NOMO-1 treated with dmso at 0.1 percent for 144 hours (cell line): Measurements from ENCODE around the gene PAIP2B.
"Not testable (repeated sequence)": the region's sequence is repeated elsewhere in the genome, so short reads cannot be mapped to it uniquely, and the experiment has no call there.

ENCODE experiments used
- DNase-seq: peaks from one replicate; lab custom pipeline; 2025; ENCODE audit not compliant: unreplicated experiment; lab: John Stamatoyannopoulos, UW

The PAIP2B gene, protein sequence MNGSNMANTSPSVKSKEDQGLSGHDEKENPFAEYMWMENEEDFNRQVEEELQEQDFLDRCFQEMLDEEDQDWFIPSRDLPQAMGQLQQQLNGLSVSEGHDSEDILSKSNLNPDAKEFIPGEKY

DNA sequence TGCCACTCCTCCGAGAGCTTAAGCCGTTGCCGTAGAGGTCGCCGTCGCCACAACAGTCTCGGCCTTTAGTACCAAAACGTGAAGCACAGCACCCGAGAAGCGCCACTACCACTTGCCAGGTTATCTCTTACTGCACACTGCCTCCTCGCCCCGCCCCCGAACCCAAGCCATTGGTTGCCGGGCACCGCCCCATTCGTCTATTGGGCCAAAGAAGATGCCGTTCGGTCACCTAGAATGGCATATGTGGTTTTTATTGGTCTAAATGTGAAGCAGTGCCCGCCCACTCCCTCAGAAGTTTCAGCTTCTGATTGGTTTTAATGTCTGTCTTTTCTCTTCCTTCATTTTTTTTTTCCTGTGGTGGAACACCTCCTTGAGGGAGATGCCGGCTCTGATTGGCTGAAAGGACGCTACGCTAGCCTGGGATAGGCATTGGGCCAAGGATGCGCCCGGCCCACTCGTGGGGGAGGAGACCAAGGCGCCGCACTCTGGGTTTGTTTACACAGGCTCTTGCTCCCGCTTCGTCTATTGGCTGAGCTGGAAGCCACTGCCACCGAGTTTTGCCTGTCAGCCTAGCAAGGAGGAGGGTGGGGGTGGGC, at the start of gene PAIP2B:
TSS of gene PAIP2B (minus strand) at position 139 of the 596 bp plus-strand sequence. CDS start 24,514 bp downstream, outside the sequence.
- peak; percentile 100 for DNase-seq

DNA sequence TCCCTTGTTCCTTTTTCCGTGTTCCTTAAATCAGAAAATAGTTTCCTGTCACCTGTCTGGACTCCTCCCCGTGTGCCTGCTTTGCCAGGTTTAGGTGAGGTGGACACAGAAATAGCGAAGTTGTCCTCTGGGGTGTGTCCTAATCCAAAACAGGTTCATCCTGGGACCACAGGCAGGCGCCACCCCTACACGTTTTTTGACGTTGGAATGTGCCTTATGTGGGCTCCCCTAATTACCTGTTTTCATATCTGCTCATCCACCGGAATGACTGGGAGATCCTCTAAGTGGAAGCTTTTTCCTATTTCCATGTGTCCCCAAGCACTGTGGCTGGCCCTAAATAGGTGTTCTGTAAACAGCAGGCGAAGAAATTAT, 49.0 kb upstream of the PAIP2B start:
- no peak for DNase-seq

DNA sequence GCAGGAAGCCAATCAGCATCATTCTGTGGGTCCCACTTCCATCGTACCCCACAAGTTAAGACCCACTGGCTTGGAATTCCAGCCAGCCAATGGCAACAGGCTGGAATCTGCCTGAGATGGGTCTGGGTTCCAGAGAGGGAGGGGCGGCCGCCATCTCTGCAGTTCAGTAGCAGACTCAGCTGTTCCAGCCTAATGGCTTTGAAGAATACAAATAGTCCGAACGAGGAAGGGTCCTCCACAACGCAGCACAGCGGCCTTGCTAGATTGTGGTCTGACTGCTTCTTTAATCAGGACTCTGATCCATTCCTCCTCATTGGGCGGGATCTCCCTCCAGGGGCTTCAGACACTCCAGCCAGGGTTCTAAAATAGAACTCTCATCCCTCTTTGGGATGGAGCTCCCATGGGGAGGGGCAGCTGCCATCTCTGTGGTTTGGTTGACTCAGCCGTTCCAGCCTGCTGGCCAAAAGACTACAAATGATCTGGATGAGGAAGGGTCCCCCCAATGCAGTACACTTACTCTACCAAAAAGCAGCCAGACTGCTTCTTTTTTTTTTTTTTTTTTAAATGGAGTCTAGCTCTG, 42.7 kb upstream of the PAIP2B start:
- no peak for DNase-seq

DNA sequence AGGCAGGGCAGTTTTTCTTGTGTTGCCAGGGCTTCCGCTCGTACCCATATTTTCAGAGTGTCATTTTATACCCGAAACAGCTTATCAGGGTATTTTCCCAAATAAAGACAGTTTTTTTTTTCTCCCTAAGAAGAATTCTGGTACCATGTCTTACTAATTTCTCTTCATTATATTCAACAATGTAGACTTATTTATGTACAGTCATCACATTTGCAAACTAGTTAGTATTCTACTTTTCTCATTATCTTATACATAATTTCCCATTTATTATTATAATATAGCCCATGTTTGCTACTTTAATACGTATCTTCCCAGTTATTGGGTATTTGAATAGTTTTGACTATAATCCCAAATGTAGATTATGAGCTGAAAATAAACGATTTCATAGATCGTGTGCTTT, 36.5 kb upstream of the PAIP2B start:
- no peak for DNase-seq

DNA sequence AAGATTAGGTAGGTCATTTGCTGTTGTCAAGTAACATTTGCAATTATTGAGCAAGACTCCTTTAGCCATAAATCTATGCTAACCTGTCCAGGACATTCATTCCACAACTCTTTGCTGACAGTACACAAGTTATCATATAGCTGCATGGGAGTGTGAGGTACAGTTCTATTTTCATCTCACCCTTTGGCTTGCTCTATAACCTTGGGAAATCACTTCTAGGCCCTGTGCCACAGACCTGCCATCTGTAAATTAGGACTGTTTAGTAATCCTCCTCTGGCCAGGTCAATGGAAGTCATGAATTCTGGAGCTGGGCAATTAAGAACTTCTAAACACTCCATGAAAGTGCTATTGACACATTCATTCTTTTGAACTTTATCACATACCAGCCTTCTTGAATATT, 34.6 kb upstream of the PAIP2B start:
- DNase-seq = no peak

DNA sequence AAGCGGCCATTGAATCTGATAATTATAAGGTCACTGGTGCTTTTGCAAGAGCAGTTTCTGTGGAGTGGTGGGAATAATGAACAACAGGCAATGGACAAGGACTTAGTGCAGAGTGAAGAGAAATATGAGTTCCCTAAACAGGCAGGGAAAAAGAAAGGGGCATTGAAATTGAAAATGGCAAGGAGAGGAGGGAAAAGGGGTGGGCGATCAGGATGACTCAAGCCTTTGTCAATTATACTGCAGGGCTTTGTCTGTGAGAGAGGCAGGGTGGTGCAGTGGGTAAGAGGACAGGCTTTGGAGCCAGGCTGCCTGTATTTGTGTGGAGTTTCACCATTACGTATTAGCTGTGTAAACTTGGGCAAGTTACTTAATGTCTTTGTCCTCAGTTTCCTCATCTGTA, 29.5 kb upstream of the PAIP2B start:
- no peak for DNase-seq

DNA sequence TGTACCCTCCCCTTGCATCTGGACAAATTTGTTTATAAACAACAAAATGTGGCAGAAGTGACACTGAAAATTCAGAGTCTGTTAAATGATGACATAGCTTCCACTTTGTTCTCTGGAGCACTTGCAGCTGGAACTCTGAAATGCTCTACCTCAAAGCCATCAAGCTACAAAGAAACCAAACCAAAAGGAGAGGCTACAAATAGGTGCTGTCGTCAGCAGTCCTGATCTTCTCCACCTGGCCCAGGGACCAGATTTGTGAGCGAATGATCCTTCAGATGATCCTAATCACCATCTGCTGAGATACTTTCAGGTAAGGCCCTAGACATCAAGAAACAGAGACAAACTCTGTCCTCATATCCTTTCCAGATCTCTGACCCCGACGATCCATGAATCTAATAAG, 27.9 kb upstream of the PAIP2B start:
- DNase-seq = no peak

DNA sequence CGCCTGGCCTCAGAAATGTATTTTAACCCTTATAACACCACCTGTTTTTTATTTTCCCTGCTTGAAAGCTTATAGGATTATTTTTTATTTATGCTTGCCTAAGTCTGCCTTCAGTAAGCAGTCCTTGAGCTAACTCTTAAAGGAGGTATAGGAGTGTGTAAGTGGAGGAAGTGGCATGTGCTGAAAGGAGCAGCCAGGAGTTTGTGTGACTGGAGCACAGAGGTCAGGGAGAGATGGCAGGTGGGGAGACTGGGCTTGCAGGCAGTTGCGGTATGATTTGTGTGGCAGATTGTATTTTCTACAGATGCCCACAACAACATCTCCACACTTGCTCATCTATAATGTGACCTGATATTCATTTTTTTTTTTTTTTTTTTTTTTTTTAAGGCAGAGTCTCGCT, 27.2 kb upstream of the PAIP2B start:
- DNase-seq = no peak

DNA sequence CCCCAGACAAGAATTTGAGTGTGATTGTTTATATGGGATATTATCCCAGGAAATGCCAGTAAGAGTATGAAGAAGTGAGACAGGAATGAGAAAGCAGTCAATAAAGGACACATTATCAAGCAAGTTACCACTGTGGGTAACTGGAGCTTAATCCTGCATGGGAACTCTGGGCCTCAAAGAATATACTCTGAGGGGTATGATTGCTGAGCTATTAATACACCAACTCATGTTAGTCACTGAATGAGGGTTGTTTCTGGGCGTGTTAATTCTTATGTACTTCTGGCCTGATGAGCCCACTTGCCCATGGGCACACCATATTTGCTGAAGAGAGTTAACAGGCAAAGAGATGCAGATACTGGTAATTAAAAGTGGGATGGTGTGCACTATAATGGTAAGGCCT, 26.6 kb upstream of the PAIP2B start:
- no peak for DNase-seq

DNA sequence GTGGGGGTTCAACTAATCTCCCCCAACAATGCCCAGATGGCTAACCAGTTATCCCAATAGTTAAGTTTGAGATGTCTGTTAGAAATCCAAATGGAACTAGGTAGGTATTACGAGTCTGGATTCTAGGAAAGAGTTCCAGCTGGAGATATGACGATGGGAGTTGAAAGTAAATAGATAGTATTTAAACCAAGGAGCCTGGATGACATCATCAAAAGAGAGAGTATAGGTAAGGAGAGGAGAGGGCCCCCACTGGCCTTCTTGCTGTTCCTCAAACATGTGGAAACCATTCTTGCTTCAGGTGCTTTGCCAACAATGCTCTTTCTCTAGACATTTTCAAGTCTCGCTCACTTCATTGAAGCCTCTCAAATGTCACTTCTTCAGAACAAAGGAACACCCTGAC, 26.0 kb upstream of the PAIP2B start:
- no peak for DNase-seq

DNA sequence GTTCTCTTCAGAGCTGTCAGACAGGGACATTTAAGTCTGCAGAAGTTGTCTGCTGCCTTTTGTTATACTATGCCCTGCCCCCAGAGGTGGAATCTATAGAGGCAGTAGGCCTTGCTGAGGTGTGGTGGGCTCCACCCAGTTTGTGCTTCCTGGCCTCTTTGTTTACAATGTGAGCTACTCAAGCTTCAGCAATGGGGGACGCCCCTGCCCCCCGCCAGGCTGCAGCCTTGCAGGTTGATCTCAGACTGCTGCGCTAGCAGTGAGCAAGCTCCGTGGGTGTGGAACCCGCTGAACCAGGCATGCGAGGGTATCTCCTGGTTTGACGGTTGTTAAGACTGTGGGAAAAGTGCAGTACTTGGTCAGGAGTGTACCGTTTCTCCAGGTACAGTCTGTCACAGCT, 24.0 kb upstream of the PAIP2B start:
- DNase-seq = no peak

DNA sequence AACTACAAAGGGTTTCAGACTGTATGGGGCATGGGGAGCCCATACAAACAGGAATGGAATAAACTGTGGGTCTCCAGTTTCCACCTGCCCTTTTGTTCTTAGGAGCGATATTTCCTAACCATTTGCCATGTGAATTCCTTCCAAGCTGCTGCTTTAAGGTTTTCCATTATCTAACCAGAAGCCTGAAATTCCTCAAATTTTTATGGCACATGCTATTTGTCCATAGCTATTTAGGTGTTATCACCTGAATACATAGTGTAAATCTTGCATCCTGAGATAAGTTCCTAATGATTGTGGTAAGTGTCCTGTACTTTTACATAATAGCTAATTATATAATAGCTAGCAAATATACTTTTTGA, 17.4 kb upstream of the PAIP2B start:
- DNase-seq = no peak

DNA sequence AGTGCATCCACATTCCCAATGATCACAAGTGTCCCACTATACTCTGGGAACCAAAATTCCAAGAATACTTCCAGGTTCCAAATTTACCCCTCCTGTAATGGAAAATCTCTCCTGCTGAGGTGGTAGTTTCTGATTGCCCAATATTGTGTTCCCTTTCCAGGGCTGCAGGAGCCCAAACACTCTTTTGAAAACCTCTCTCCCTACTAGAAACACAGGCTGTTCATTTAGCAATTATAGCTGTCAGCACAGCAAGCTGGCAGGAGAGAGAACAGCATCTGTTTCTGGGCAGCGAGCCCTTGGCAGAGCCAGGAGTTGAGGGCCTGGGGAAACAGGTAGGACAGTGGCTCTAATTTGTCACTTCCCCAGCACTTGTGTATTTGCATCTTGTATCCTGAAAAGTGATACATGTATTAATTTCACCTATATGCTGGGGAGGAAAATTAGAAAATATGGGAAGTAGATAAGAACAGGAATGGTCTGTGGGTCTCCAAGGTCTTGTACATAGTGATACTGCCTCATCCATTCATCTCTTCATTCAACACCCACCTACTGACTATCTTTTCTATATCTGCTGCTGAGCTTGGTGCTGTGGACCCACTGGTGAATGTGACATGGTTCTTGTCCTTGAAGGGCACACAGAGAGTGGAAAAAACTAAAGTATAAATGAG, 16.9 kb upstream of the PAIP2B start:
- no peak for DNase-seq

DNA sequence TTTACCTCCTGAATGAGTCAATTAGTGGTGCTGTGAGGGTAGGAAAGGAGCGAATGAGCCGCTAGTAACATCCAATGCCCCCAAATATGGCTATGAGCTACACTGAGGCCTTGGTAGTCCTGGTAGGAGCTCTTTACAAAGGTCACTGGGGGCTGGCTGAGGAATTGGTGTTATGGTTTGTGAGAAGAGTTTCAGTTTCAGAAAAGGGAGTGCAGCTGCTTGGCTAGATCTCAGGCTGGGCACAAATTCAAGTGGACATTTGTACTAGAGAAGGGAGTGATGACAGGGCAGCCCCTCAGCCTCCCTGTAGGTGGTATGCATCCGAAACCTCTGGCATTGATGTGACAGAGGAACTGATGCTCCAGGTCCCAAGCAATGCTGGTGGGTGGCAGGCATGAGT, 13.9 kb upstream of the PAIP2B start:
- DNase-seq = no peak

DNA sequence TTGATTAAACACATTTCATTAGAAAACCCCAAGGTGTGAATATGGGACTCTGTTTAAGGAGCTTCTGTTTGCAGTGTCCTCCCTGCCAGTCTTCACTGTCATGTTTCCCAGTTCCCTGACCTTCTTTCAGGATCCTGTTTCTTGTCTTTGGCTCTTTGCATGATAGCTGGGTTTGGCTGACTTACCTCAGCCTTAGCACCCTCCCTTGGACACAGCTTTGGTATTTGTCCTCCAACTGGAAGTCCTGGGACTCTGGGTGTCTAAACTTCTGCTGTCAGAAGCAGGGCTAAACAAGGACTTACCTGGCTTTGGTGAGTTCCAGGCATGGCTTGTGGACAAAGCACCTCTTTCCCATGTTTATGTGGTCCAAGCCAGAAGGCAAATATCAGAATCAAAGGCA, 11.2 kb upstream of the PAIP2B start:
- DNase-seq = no peak

DNA sequence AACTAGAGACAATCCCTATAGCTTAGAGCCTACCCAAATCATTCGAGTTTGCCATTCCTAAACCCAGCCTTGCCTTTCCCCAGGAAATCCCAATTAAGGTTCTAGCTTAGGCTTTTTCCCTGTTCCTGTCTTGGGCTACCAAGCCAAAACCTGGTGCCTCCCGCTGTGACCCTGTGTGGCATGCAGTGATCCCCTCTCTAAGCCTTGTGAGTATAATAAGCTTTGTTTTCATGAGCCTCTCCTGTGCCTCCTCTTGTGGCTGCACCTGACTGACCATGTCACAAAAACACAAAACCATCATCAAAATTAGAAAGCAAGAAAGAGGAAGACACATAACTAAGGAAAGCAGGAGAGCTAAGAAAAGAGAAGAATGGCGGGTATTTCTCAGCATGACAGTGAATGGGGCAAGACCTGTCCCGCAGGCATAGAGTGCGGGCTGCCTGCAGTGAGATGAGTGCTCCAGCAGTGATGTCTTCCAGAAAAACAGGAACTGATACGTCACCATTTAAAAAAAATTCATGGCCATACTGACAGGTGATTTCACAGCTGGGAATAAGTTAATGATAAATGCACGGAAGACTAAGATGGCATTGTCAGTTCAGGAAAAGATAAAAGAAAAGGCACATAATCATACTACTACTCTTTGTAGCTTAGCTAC, 9.2 kb upstream of the PAIP2B start:
- DNase-seq = peak; percentile 21

DNA sequence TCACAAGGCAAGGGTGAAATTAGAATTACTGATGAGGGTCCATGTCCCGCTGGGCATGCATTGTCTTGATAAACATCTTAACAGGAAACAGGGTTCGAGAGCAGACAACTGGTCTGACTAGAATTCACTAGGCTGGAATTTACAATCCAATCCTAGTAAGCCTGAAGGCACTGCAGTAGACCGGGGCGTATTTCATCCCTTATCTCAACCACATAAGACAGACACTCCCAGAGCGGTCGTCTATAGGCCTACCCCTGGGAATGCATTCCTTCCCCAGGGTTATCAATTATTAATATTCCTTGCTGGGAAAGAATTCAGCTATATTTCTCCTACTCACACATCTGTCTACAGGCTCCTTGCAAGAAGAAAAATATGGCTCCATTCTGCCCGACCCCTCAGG, 6.2 kb upstream of the PAIP2B start:
- not testable (repeated sequence) for DNase-seq

DNA sequence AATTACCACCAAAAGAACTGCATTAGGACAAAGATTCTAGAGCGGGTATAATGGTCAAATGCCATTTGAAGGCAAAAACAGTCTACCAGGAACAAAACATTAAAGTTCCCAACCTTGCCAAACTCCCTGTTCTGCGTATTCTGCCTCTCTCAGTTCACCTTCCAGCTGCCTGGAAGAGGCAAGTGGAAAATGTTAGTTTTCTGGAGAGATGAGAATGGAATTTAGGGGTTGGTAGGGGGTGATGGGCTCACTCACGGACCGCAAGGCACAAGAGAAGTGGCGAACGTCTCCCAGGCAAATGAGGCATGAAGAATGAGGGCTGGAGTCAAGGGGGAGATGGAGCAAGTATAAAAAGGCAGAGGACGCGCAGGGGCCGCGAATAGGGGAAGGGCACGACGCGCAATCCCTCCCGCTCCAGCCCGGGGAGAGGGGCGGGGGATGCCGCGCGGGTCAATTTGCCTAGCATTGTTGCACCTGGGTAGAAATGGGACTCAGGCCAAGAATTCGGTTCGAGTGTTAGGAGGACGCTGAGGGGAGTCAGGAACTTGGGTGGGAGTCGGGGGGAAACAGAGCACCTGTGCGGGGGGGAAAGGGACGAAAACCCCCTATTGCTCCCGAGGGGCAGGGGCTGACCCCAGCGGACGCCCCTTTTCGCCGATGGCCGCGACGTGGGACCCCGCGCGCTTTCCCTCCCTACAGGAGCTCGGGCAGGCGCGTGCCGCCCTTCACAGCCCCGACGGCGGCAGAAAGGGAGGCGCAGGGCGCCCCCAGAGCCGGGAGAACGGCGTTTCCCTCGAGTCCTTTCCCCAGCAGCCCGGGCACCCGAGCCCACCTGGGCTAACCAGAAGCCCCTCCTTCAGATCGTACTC, 573 bp downstream of the PAIP2B start:
- DNase-seq = no peak

DNA sequence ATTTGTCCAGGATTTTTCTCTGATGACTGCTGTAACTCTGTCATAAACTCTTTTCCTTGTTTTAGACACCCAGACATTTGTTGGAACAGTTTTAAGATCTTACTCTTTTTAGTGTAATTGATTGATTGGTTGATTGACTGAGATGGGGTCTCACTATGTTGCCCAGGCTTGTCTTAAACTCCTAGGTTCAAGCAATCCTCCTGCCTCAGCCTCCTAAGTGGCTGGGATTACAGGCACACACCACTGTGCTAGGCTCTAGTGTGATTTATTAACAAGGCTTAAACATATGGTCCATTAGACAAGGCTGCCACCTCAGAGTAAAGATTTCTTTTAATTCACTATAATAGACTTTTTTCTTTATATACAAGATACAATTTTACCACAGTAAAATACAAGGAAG, 2.0 kb downstream of the PAIP2B start:
- DNase-seq = no peak

DNA sequence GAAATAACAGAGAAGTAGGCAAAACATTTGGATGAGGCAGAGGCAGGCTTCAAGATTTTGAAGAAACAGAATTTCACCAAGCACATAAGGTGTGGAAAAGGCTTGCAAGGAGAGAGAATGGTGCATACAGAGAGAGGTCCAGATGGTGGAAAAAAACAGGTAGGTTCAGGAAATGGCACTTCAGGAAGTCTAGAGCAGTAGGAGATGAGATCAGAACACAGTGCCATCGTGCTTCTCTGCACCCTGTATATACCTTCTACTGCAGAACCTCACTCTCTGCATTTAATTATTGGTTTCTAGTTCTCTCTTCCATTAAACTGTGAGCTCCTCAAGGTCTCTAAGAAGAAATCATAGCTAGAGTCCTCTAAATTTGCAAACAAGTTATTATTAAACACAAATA, 2.4 kb downstream of the PAIP2B start:
- no peak for DNase-seq

DNA sequence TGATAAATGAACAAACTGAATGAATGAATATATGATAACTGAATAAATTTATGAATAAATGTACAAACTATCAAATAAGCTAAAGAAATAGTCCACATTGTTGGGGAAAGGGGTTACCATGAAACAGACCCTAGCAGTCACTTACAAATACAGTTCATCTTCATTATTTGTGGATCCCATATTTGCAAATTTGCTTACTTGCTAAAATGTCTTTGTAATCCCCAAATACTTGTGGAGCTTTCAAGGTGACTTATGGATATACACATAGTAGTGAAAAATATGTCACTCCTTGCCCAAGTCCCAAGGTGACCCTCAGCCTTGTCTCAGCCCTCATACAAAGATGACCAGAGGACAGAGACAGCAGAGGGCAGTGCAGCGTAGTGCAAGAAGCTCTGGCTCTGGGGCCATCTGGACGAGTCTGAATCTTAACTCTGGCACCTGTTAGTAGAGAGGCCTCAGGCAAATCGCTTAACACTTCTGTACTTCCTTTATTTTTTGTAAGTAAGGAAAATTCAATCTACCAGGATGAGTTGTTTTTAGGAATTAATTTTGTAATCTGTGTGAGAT, 3.1 kb downstream of the PAIP2B start:
- DNase-seq = peak; percentile 56
